NB4 (cell line): Measurements from ENCODE around the gene CDKAL1.

Experiments used
- CTCF ChIP-seq: IDR thresholded peaks from one replicate; pipeline ENCODE4 v1.5.1; 2012; ENCODE audit warnings: low read depth, low read length
- MAX ChIP-seq: IDR thresholded peaks from 2 replicates; pipeline ENCODE4 v1.6.1; 2011; ENCODE audit warnings: low read depth, low read length
- POLR2A ChIP-seq: IDR thresholded peaks from 2 replicates; pipeline ENCODE4 v1.6.1; 2011; ENCODE audit warnings: mild to moderate bottlenecking; ENCODE audit not compliant: insufficient read length; ENCODE audit errors: extremely low read depth

- TF ChIP-seq CTCF (no peak), POLR2A (no peak), MAX (no peak)
These were observed 514.9 kb downstream of the CDKAL1 start for GRCh38 chr6:21049148-21049547.
